OCI-LY1 (cell line): ENCODE data around the gene OXNAD1.

ENCODE experiments used
- H2AFZ ChIP-seq: fragments of 200-600 bp; sonication (generic), shearing (Covaris generic); 2 replicates; pipeline ENCODE4 v1.6.0; 2014; ENCODE audit warnings: antibody characterized with exemption, mild to moderate bottlenecking, low read length
- H3F3A ChIP-seq: fragments of 200-600 bp; sonication (generic), shearing (Covaris generic); 2 replicates; pipeline ENCODE4 v1.6.0; 2014; ENCODE audit warnings: mild to moderate bottlenecking, antibody characterized with exemption, low read length, moderate library complexity; ENCODE audit not compliant: insufficient read depth
- H3K27ac ChIP-seq: fragments of 200-600 bp; sonication (generic); 2 replicates; pipeline ENCODE4 v1.5.1; 2014; ENCODE audit warnings: low read length, mixed run types, mild to moderate bottlenecking, low read depth; ENCODE audit not compliant: poor library complexity, severe bottlenecking
- H3K27me3 ChIP-seq: fragments of 200-600 bp; sonication (generic); 2 replicates; pipeline ENCODE4 v1.6.0; 2014; ENCODE audit warnings: antibody characterized with exemption, mild to moderate bottlenecking, low read length, moderate library complexity; ENCODE audit not compliant: insufficient read depth
- H3K36me3 ChIP-seq: fragments of 200-600 bp; sonication (generic); 2 replicates; pipeline ENCODE4 v1.6.1; 2014; ENCODE audit warnings: mild to moderate bottlenecking, antibody characterized with exemption, low read length, moderate library complexity, mixed read lengths; ENCODE audit not compliant: insufficient read depth
- H3K4me1 ChIP-seq: fragments of 200-600 bp; sonication (generic); 2 replicates; pipeline ENCODE4 v1.5.1; 2014; ENCODE audit warnings: mild to moderate bottlenecking, low read length, moderate library complexity; ENCODE audit not compliant: insufficient read depth, severe bottlenecking
- H3K4me2 ChIP-seq: fragments of 200-600 bp; sonication (generic), shearing (Covaris generic); 2 replicates; pipeline ENCODE4 v1.6.1; 2014; ENCODE audit warnings: low read length
- H3K4me3 ChIP-seq: fragments of 200-600 bp; sonication (generic); 2 replicates; pipeline ENCODE4 v1.5.1; 2014; ENCODE audit warnings: low read length, low read depth, mild to moderate bottlenecking, mixed read lengths; ENCODE audit not compliant: poor library complexity, severe bottlenecking
- H3K79me2 ChIP-seq: fragments of 200-600 bp; shearing (Covaris generic); 2 replicates; pipeline ENCODE4 v1.6.1; 2016; ENCODE audit warnings: mixed run types, low read length, mixed read lengths; ENCODE audit not compliant: insufficient read depth
- H3K9ac ChIP-seq: fragments of 200-600 bp; sonication (generic), shearing (Covaris generic); 2 replicates; pipeline ENCODE4 v1.6.1; 2014; ENCODE audit warnings: mild to moderate bottlenecking, low read length, mixed read lengths
- H3K9me2 ChIP-seq: fragments of 200-600 bp; sonication (generic), shearing (Covaris generic); 2 replicates; pipeline ENCODE4 v1.6.1; 2014; ENCODE audit warnings: low read depth, mild to moderate bottlenecking, low read length, mixed read lengths
- H3K9me3 ChIP-seq: fragments of 200-600 bp; shearing (Covaris generic); 2 replicates; pipeline ENCODE4 v1.6.1; 2014; ENCODE audit warnings: low read length, mixed read lengths
- H4K20me1 ChIP-seq: fragments of 200-600 bp; sonication (generic), shearing (Covaris generic); 2 replicates; pipeline ENCODE4 v1.6.0; 2016; ENCODE audit warnings: mild to moderate bottlenecking, low read length; ENCODE audit not compliant: insufficient read depth
- CTCF ChIP-seq: fragments of 200-600 bp; sonication (generic), shearing (Covaris generic); IDR thresholded peaks from 2 replicates; pipeline ENCODE4 v1.5.1; 2017; ENCODE audit warnings: mild to moderate bottlenecking, antibody characterized with exemption, low read length, moderate library complexity, mixed read lengths
- EZH2 ChIP-seq: fragments of 200-600 bp; sonication (generic), shearing (Covaris generic); IDR thresholded peaks from 2 replicates; pipeline ENCODE4 v1.8.0; 2017; ENCODE audit warnings: borderline replicate concordance, mixed run types, mild to moderate bottlenecking, antibody characterized with exemption, low read length, moderate library complexity, mixed read lengths

Gene OXNAD1

DNA sequence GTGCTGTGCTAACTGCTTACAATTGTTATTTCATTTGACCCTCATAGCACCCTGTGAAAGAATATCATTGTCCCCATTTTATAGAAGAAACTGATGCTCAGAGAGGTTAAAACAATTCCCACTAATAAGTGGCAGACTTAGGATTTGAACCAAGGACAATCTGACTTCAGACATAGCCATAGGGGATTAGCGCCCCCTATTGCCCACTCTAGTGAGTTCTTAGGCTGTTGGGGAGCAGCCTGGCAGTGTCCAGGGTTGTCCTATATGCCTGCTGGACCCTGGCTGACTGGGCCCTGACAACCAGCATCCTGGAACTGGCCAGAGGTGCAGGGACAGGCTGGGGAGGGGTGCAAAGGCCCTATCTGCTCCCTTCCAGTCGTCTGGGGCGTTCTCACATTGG is 15.7 kb upstream of the OXNAD1 start:
- no peaks in the 10 kb centered on the region for H3K36me3 ChIP-seq

GRCh38 chr3:16249886-16250285 is 15.1 kb upstream of the OXNAD1 start:
- Histone ChIP-seq H3K9ac (no peak overlapping the region), H3K27me3 (no peaks in the 10 kb centered on the region), H3K9me2 (no peaks in the 10 kb centered on the region), H3K79me2 (no peaks in the 10 kb centered on the region), H3K4me2 (no peak overlapping the region), H4K20me1 (no peaks in the 10 kb centered on the region), H3K36me3 (no peaks in the 10 kb centered on the region), H3K4me3 (no peak overlapping the region), H3K4me1 (peaks cover 9% of the 10 kb centered on the region), H3K27ac (no peak overlapping the region), H3F3A (no peaks in the 10 kb centered on the region), H2AFZ (no peak overlapping the region), H3K9me3 (no peaks in the 10 kb centered on the region)
- TF ChIP-seq CTCF (no peak), EZH2 (no peak)

More for the DNA sequence above, 15.7 kb upstream of the OXNAD1 start:
- H3K4me1 ChIP-seq, result peaks cover 9% of the 10 kb centered on the region
- no peak for TF ChIP-seq EZH2
- peak; percentile 65 for TF ChIP-seq CTCF
- no peaks in the 10 kb centered on the region for H3F3A ChIP-seq
- no peaks in the 10 kb centered on the region for H3K27me3 ChIP-seq
- no peaks in the 10 kb centered on the region for H3K9me3 ChIP-seq
- no peak overlapping the region for H3K4me3 ChIP-seq
- no peaks in the 10 kb centered on the region for H3K79me2 ChIP-seq
- H3K9ac ChIP-seq, result no peak overlapping the region
- no peak overlapping the region for H2AFZ ChIP-seq
- H3K27ac ChIP-seq, result no peak overlapping the region
- no peaks in the 10 kb centered on the region for H3K9me2 ChIP-seq
- H3K4me2 ChIP-seq, result no peak overlapping the region
- H4K20me1 ChIP-seq, result no peaks in the 10 kb centered on the region

DNA sequence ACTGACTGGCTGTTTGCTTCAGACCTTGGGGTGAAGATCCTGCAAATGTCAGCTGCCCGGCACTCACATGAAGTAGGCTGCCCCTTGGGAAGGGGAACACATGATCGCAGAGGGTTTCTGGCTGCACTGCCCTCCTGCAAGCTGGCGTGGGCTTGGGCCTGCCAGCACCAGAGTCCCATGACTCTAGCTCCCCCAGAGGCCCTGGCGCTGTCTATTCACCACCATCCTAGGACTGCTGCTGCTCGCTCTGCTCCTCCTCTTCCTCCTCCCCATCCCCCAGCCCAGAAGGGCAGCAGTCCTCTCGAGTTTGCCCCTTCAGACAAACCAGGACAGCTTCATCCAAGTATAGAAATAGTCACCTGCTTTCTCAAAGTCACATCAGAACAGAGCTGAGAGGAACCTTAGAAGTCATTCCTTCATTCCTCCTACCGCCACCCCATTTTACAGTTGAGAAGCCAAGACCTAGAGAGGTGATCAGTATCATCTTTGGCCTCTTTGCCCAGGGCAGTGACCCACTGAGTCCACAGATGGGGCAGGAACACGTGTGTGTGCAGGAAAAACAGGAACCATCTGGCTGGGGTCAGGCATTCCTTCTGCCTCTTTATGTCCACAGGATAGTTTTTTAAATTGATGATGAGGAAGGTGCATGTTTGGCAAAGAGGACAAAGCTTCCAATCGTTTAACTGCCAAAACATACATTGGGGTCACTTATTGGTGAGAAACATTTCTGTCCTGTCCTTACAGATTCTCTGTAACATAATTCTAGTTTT is 13.5 kb upstream of the OXNAD1 start:
- Histone ChIP-seq H3K4me3 (no peak overlapping the region), H3K9me2 (no peaks in the 10 kb centered on the region), H3F3A (no peaks in the 10 kb centered on the region), H3K36me3 (no peaks in the 10 kb centered on the region), H2AFZ (no peak overlapping the region), H3K27ac (no peak overlapping the region), H4K20me1 (no peaks in the 10 kb centered on the region), H3K9ac (no peak overlapping the region), H3K79me2 (no peaks in the 10 kb centered on the region), H3K4me1 (peaks cover 9% of the 10 kb centered on the region), H3K9me3 (no peaks in the 10 kb centered on the region), H3K27me3 (no peaks in the 10 kb centered on the region), H3K4me2 (no peak overlapping the region)
- TF ChIP-seq EZH2, result no peak
- TF ChIP-seq CTCF, result no peak
